ENCODE measurements around the gene RIC3.

DNA sequence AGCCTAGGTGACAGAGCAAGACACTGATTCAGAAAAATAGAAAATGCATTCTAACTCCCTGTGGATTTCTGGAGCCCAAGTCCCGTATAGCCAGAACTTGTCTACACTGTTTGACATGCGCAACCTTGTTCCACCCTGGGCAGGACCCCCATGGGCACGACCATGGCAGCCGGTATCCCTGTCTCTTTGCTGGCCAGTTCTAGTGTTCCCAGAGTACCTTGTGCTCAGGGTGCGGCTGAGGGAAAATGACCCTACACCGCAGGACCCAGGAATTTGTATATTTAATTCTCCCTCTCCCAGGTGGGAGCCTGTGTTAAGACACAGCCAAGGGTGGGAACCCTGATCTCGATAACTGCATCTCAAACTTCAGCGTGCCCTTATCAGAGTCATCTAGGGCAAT, 36.7 kb upstream of the RIC3 start:
- TF ChIP-seq, protein P1, sequence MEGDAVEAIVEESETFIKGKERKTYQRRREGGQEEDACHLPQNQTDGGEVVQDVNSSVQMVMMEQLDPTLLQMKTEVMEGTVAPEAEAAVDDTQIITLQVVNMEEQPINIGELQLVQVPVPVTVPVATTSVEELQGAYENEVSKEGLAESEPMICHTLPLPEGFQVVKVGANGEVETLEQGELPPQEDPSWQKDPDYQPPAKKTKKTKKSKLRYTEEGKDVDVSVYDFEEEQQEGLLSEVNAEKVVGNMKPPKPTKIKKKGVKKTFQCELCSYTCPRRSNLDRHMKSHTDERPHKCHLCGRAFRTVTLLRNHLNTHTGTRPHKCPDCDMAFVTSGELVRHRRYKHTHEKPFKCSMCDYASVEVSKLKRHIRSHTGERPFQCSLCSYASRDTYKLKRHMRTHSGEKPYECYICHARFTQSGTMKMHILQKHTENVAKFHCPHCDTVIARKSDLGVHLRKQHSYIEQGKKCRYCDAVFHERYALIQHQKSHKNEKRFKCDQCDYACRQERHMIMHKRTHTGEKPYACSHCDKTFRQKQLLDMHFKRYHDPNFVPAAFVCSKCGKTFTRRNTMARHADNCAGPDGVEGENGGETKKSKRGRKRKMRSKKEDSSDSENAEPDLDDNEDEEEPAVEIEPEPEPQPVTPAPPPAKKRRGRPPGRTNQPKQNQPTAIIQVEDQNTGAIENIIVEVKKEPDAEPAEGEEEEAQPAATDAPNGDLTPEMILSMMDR (IDR thresholded peaks at IDR 0.05), result no peak
- TF ChIP-seq POLR2A (IDR thresholded peaks at IDR 0.05) (no peak), EP300 (IDR thresholded peaks at IDR 0.05) (no peak), POLR2AphosphoS5 (IDR thresholded peaks at IDR 0.05) (no peak)
